Activated CD8-positive, alpha-beta memory T cell treated with anti-CD3 and anti-CD28 coated beads, Interleukin-2, amount 50 U/mL, for 24 hours (primary cell): ENCODE data around the gene A1CF.

ENCODE experiments used
- DNase-seq: peaks from one replicate; pipeline ENCODE4 v3.0.0-alpha.2; 2020; ENCODE audit errors: extremely low read depth

Gene A1CF

DNA sequence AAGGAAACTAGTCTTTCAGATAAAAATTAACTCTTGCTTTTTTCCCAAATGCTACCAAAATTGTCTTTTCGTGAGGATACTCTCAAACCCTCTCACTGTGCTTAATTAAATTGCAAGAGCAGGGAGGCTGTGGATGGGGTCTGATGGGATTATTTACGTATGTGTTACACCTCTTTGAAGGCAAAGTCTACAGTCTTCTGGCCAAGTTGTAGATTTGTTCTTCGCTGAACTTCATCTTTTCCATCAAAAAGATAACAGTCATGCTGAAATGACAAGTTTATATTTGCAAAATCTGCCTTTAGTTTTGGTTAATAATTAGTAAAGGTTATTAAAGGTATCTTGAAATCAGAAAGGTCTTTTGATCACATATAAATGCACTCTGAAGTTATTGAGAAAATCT is 22.7 kb downstream of the A1CF start:
- DNase-seq, result no peak

DNA sequence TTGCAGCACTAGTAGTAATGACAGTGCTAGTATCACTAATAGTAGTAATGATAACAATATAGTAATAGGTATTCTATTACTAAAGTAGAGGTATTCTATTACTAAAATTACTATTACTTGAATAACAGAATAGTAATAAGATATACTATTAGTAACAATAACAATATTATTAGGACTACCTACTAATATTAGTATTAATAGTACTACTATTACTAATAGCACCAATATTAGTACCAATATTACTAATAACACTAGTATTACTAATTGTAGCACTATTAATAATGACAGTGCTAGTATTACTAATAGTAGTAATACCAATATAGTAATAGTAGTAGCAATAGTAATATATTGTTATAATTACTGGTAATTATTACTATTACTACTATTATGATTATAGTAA is 24.1 kb downstream of the A1CF start:
- no peak for DNase-seq

DNA sequence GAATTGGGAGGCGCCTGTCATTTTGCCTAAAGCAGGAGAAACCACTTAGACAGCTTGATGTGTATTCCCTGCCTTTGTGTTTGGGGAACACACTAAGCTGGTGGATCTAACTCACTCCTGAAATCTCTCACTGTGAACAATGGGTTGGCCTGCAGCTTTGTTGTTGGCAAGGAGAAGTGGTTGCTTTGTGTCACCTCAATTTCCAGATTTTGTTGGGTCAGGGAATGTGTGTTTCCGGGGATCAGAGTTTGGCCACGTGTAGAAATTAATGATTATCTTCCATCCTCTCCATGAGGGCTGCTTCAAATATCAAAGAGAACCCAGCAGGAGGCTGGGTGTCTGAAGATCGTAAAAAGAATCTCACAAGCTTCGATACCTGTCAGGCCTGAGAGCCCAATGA is 27.8 kb downstream of the A1CF start:
- no peak for DNase-seq

DNA sequence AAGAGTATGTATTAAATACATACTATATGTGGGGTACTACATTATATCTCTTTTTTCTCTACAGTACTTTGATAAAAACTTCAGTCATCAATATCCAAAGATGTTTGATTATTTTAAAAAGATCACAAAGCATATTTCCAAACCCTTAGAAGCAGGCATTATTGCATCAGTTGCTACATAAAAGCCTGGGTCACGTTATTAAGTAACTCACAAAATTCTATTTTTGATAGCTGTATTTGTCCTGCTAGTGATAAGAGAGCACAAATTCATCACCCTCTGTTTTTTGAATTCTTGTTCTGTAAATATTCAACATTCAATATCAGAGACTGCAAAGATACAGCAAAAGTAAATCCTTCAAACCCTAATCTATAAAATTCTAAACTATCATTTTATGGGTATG is 30.0 kb downstream of the A1CF start:
- no peak for DNase-seq

DNA sequence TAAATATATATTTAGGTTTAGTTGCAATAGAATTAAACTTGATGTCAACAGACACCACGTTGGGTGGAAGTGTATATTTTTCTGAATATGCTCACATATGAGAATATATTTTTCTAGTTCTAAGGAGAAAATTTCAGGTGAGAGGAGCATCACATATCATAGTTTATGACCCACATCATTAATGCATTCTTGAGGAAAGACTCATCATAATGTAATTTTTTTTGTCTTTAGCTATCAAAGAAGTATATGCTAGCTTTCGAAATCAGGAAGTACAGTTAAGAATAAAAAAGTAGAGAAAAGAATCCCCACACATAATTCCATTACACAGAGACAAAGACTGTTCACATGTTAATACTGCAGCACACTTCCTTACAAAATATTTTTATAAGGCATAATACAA is 30.4 kb downstream of the A1CF start:
- no peak for DNase-seq

DNA sequence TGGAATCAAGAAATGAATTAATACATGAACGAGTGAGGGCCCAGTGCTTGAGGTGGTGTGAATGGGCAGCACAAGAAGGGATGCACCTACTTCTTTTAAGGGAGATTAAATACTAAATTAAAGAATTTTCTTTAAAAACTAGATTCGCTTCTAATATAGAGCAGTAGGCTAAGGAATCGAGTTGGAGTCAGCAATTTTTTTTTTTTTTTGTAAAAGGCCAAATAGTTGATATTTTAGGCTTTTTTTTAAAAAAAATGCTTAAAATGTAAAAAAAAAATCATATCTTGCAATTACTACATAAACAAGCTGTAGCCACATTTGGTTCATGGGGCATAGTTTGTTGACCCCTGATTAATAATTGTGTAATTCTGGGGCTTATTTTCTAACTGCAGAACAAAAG is 31.9 kb downstream of the A1CF start:
- no peak for DNase-seq

DNA sequence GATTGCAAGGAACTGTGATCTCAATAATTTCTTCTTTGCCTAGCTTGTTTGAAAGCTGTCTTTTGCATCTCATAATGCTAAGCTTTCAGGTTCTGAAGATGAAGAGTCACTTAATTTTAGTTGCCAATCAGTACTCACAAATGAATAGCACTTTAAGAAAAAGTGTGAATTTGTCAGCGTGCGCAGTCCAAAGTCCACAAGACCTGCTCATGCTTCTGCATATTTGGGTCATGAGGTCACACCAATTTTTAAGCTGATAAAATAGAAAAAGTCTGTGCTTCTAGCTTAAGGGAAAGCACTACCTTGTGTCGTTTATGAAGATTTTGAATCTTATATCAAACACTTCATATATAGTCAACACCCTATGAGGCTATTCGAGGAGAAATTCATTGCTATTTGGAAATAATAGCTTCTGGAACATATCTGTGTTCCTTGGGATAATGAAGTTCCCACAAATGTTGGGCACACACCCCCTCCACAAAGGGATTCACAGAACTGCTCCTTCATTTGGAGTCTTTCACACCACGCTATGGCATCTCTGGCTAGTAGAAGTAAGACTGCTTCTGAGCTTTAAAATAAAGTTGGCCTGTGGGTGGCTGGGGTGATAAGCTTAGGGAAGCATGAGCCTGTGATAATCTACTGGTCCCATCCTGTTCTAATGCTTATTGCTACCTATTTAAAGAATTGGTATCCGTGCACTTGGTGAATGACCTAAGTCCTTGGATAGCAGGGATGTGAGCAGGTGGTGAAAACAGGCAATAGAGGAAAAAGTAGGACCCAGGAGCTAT is 33.3 kb downstream of the A1CF start:
- no peak for DNase-seq

DNA sequence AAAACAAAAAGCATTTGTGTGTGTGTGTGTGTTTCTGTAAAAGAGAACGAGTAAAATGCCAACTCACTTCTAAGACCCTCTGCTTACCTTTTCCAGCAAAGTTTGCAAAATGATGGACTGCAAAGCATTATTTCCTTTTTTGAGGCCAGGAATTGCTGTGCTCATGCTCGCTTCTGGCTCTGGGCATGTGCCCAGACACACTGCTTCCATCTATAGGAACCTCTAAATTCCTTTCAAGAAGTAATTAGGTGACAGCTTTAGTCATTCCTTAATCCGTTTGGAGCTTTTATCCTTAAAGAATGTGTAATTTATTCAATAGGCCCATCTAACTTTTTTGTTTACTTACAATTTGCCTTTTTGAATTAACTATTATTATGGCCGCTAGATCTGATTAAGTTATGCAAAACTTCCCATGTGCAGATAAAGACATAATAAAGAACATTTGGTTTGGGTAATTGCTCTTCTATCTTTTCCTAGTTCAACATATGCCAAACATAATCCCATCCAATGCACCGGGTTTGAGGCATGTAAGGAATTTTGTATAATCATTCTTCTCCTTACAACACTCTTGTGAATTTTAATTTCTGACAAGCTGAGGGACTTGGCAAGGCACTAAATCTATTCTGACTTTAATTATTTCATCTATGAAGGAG is 34.7 kb downstream of the A1CF start:
- no peak for DNase-seq

DNA sequence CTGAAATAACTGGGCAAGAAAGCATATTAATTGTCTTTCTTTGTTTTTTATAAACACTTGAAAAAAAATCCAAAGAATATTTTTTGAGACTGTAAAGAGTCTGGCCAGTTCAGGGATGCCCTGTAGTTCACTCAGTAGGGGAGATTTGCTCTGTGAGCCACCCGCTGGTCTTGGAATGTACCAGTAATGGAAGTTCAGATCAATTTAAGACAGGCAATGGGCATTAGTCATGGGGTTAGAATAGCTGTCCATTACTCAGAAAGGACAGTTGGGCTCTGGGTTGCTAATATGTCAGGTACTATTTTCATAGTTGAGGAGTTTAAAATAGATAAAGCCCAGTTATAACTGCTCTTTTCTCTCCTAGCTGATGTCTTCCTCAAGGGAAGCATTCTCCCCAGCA is 38.7 kb downstream of the A1CF start:
- DNase-seq, result no peak

DNA sequence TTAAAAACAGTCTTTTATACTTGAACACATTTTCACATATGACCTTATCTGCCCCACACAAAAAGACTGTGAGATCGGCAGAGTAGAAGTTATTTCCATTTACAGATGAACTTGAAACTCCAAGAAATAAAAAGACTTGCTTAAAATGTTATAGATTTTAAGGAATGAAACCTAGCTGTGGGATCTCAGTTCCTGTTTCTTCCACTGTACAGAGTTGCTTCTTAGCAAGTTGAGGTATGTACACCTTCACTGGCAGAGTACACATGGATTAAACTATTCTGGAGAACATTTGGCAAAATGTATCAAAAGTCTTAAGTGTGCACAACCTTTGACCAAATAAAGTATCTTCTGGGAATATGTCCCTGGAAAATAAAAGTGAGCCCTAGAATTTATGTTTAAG is 48.3 kb downstream of the A1CF start:
- no peak for DNase-seq

DNA sequence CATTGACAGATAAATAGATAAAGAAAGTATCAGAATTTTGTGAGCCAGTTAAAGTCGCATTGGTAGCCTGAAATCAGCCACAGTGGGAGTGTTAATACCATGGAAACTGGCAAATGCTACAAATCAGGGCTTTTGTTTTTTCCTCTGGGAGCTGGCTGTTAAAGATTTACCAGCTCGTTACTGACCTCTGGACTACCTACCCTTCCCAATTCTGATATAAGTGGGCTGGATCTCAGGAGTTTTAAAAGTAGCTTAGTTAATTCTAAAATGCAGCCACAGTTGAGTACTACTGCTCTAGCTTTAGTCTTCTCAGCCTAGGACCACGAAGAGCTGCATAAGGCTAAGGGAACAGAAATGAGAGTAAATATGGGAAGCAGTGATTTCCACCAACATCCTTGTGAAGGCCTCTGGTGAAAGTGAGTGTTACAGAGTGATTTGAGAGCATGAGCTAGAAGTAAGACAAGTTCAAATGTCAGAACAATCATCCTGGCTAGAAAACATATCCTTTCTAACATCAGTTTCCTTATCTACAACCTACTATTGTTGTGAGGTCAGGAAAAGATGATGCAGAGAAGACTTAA is 53.2 kb downstream of the A1CF start:
- DNase-seq, result no peak

DNA sequence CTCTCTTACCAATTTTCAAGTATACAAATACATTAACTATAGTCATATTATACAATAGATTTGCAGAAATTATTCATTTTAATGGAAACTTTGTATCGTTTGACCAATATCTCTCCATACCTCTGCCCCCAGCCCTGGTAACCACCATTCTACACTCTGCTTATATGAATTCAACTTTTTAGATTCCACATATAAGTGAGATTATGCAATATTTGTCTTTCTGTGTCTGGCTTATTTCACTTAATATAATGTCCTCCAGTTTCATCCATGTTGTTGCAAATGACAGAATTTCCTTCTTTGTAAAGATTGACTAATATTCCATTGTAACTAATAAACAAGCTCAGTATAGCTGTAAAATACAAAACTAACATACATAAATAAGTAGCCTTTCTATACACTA is 55.4 kb downstream of the A1CF start:
- no peak for DNase-seq

DNA sequence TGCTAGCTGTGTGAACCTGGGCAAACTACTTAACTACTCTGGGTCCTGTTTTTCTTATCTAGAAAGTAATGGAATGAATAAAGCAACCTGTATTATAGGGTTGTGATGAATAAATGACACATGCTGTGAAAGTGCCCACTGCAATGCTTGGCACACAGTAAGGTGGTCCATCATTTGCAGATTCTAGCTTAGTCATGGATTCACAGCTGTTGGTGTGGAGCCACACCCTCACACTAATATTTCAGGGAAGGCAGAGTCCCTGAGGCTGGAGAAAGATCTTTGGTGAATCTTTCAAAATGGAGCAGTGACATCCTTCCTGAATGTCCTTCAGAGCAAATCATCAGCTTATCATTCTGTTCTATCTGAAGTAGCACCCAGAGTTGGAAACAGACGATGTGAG is 60.6 kb downstream of the A1CF start:
- no peak for DNase-seq

DNA sequence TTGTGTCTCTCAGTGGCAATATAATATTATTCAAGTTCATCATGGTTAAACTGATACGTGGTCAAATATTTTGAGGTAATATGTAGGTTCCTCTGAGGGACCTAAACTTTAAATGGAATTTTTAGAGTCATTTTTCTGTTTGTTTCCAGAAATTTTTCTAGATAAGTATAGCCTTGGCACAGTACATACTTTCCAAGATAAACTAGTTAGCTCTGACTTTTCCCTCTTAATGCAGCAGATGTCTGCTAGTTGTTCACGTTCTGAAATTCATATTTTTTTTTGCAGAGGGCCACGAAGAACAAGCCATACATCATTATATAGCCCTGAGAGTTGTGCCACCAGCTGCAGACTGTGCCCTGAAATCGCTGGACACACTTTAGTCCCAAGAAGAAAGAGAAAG is 61.6 kb downstream of the A1CF start:
- DNase-seq, result no peak

DNA sequence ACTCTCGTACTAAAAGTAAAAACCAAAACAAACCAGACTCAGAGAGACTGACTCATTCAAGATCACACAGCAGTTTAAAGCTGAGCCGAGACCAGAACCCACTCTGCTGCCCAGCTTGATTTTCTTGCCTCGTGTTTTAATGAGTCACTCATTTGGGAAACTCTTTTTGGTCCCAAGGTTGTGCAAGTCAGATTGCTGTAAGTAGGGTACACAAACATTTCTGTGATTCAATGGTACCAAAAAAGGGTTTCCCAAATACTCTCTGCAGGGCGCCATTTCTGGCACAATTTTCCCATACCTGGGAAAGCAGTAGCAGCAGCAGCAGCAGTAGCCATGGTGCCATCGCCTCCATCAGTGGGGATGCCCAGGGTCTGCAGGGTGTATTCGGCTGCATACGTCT is 75.8 kb downstream of the A1CF start:
- no peak for DNase-seq

DNA sequence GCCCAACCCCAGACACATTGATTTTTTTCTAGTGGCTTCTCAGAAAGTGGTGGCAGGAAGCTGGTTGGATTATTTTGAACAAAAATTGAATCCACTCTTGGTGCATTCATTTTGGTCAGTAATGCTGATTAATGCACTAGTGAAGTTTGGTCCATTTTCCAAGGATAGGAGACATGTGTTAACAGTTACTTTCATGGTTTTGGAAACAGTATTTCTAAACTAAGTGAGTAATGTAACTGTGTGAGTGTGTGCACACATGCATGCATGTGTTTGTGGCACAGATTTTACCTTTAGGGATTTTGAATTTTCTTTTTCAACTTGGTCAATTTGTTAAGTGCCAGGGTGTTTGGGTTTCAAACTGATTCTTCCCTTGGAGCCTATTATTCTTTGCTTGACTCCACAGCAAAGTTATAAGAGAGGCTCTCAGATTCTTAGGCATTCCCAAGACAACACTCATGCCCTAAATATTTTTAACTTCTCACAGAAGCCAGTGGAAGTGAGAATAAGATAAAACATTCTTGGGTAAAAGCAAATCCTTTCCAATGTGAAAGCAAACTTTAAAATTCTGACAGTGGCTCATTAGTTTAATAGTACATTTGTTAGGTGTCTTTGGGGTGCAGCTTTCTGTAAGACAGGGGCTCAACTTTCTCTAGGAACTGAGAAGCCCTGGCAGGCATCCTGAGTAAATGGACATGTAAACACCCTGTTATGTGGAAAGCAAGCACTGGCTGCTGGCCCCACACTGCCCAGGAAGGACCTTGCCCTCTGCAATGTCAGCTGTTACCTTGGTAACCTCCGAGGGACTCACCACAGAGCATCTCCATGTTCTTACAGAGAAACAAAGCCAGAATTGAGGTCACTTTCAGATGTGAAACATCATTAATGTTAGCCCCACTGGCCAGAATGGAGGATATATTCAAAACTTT is 77.3 kb downstream of the A1CF start:
- DNase-seq, result no peak

DNA sequence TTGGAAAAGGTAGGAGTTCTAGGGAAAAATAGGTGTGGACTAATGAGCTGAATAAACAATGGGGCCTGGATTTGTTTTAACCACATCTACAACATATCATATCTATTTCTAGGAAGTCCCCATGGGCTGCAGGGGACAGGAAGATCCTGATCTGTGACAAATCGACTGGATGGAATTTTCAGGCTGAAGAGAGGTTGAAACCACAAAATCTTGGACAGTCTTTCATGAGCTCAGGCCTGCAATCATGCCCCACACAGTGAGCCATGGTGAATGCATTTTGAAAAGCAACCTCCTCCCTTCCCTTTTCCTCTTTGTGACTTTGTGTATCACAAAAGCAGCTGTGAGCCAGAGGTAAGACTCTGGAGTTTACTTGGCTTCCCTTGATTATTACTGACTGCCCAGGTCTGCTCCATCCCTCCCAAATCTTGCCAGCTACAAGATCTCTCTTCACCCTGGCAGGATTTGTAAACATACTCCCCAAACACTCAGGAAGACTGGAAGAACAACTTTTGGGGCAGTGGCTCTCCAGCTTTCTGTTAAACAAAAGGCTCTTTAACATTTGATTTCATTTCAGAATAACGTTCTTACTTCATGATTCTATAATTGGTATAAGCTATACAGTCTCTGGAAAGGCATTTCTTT is 79.3 kb downstream of the A1CF start:
- no peak for DNase-seq

DNA sequence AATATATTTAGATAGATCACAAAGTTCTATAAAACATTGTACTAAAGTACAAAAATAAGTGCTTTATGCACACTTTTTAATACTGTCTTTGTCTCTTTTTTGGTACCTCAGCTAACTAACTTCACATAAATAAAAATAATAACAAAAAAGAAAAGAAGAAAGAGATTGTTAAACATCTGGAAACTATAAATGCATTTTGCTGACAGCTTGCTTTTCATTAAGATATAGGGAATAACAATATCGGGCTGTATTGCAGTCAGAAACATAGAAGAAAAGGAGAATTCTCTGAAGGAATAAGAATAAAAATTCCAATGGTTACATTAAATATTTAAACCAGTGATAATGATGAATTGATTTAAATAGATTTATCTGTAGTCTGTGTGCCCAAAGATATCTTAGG is 85.8 kb downstream of the A1CF start:
- DNase-seq, result no peak

DNA sequence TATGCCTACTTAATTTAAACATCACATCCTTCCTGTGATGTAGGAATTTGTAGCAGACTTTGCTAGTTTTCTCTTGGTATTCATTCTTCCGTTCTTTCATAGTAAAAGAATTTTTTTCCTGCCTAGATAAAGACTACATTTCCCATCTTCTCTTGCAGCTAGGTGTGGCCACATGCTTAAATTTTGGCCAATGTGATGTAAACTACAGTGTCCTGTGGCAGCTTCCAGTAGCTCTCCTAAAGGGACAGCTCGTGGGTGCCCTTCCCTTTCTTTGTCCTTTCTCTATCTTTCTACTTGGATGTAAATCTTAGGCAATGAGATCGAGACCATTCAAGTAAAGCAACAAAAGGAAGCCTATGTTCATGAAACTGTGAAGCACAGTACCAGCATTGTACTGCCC is 87.1 kb downstream of the A1CF start:
- DNase-seq, result no peak

DNA sequence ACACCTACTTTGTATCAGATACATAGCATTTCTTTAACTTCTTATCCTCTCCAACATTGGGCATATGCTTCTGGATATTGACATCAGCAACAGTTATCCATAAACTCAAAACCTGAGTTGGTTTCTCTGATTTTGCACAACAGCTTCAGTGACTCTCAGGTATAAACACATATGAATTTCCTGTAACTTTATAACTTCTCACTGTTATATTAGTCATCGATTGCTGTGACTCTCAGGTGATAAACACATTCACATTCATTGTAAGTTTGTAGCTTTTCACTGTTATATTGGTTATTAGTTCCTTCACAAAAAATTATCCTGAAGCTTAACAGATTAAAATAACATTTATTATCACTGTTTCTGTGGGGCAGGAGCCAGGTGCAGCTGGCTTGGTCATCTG is 88.7 kb downstream of the A1CF start:
- DNase-seq, result no peak

DNA sequence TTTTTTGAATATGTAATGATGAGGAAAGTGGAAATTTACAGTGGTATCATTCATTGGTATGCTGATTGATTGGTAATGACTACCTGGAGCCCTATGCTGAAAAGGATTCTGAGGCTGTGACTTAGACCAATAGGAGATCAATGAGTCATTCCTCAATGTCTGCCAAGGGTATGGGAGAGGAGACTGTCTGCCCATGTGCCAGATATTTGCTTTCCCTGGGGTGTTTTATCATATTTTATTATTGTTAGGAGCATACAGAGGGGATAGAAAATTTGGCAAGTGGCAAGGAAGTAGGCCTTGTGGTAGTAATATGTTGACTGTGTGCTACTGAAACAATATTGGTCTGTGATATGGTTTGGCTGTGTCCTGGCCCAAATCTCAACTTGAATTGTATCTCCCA is 90.9 kb downstream of the A1CF start:
- no peak for DNase-seq
